SK-N-SH (cell line): ENCODE measurements around the gene MAD1L1. TPM values are rescaled to one million over a fixed set of nuclear protein-coding genes. Genes with fewer than 3 reads are reported as not detected.

Experiments used
- CTCF ChIA-PET: fragments of 300-600, 350-600 bp; formaldehyde crosslinking; extraction: SDS; loops from one replicate; lab custom pipeline; 2021; lab: Yijun Ruan, JAX
- POLR2A ChIA-PET: fragments of 350-600 bp; sonication (Branson Sonifier 250); formaldehyde crosslinking; extraction: SDS; loops from one replicate; lab custom pipeline; 2020; ENCODE audit warnings: antibody characterized with exemption, inconsistent platforms; lab: Yijun Ruan, JAX
- DNase-seq: peaks from one replicate; pipeline ENCODE4 v3.0.0; 2012
- H2AFZ ChIP-seq: fragments of 200-600 bp; sonication (generic); 2 replicates; pipeline ENCODE4 v1.8.1; 2016; ENCODE audit warnings: antibody characterized with exemption, mild to moderate bottlenecking, low read depth
- H3F3A ChIP-seq: fragments of 200-600 bp; sonication (generic); replicated peaks from 2 replicates; pipeline ENCODE3; 2016; ENCODE audit warnings: antibody characterized with exemption, mild to moderate bottlenecking; ENCODE audit not compliant: insufficient read depth
- H3K27ac ChIP-seq, 2 experiments: fragments of 200-500 bp in 1 of 2; fragments of 200-600 bp in 1 of 2; sonication (Bioruptor generic) in 1 of 2; sonication (generic), shearing (Covaris generic) in 1 of 2; 2 replicates each; pipeline versions ENCODE4 v1.5.1 to v1.6.1; 2014 to 2016; ENCODE audit warnings: low read depth in 2 of 2, inconsistent platforms in 1 of 2, low read length in 1 of 2, mild to moderate bottlenecking in 1 of 2, mixed read lengths in 1 of 2
- H3K27me3 ChIP-seq: fragments of 200-600 bp; sonication (generic), shearing (Covaris generic); 2 replicates; pipeline ENCODE4 v1.6.1; 2016; ENCODE audit warnings: mixed run types; ENCODE audit not compliant: insufficient read depth
- H3K36me3 ChIP-seq, 2 experiments: fragments of 200-500 bp in 1 of 2; fragments of 200-600 bp in 1 of 2; sonication (Bioruptor generic) in 1 of 2; sonication (generic) in 1 of 2; replicated peaks in 1 of 2; 2 replicates each; pipeline versions ENCODE3 to v1.5.1; 2014 to 2016; ENCODE audit warnings: low read length in 1 of 2, mild to moderate bottlenecking in 1 of 2; ENCODE audit not compliant: insufficient read depth in 2 of 2, control insufficient read depth in 1 of 2
- H3K4me1 ChIP-seq, 2 experiments: fragments of 200-500 bp in 1 of 2; fragments of 200-600 bp in 1 of 2; sonication (Bioruptor generic) in 1 of 2; sonication (generic), shearing (Covaris generic) in 1 of 2; 2 replicates each; pipeline versions ENCODE4 v1.5.1 to v1.6.1; 2014 to 2016; ENCODE audit warnings: low read depth in 1 of 2, low read length in 1 of 2, mixed run types in 1 of 2; ENCODE audit not compliant: insufficient read depth in 2 of 2, control insufficient read depth in 1 of 2
- H3K4me2 ChIP-seq: fragments of 200-600 bp; sonication (generic), shearing (Covaris generic); 2 replicates; pipeline ENCODE4 v1.6.1; 2017; ENCODE audit warnings: mixed run types
- H3K4me3 ChIP-seq, 2 experiments: fragments of 200-500 bp in 1 of 2; fragments of 200-600 bp in 1 of 2; sonication (Bioruptor generic) in 1 of 2; sonication (generic), shearing (Covaris generic) in 1 of 2; 2 replicates each; pipeline versions ENCODE4 v1.5.1 to v1.8.1; 2014 to 2016; ENCODE audit warnings: low read depth in 2 of 2, inconsistent platforms in 1 of 2, low read length in 1 of 2, mild to moderate bottlenecking in 1 of 2, mixed read lengths in 1 of 2, moderate library complexity in 1 of 2
- H3K79me2 ChIP-seq: fragments of 200-600 bp; sonication (generic); 2 replicates; pipeline ENCODE4 v1.8.1; 2017; ENCODE audit warnings: mild to moderate bottlenecking; ENCODE audit not compliant: insufficient read depth
- H3K9ac ChIP-seq: fragments of 200-600 bp; sonication (generic); 2 replicates; pipeline ENCODE4 v1.6.1; 2017; ENCODE audit warnings: mixed run types
- H3K9me2 ChIP-seq: fragments of 200-600 bp; sonication (generic); 2 replicates; pipeline ENCODE4 v1.6.1; 2017; ENCODE audit warnings: mixed run types
- H3K9me3 ChIP-seq: fragments of 200-600 bp; sonication (generic); 2 replicates; pipeline ENCODE4 v1.6.1; 2017; ENCODE audit warnings: mixed run types, mild to moderate bottlenecking, moderate library complexity
- H4K20me1 ChIP-seq: fragments of 200-600 bp; sonication (generic); 2 replicates; pipeline ENCODE4 v1.6.1; 2017; ENCODE audit warnings: mild to moderate bottlenecking, mixed run types; ENCODE audit not compliant: insufficient read depth
- CHD2 ChIP-seq: fragments of 150-350 bp; IDR thresholded peaks from 2 replicates; pipeline ENCODE4 v1.6.1; 2018; ENCODE audit warnings: low read length; ENCODE audit not compliant: partially characterized antibody
- CTCF ChIP-seq: fragments of 200-600 bp; sonication (generic); IDR thresholded peaks from 2 replicates; pipeline ENCODE4 v1.6.1; 2017; ENCODE audit warnings: antibody characterized with exemption, mild to moderate bottlenecking, moderate library complexity
- EP300 ChIP-seq, 2 experiments: IDR thresholded peaks; 2 replicates each; pipeline versions ENCODE4 v1.4.0 to v1.6.1; 2012; ENCODE audit warnings: borderline replicate concordance in 1 of 2, low read depth in 1 of 2, low read length in 1 of 2
- FOXM1 ChIP-seq: IDR thresholded peaks from 2 replicates; pipeline ENCODE4 v1.4.0; 2012; ENCODE audit warnings: low read depth, mild to moderate bottlenecking
- MEF2A ChIP-seq: IDR thresholded peaks from 2 replicates; pipeline ENCODE4 v1.4.0; 2012; ENCODE audit warnings: low read depth, borderline replicate concordance
- NFIC ChIP-seq: IDR thresholded peaks from 2 replicates; pipeline ENCODE4 v1.4.0; 2012; ENCODE audit warnings: borderline replicate concordance
- RAD21 ChIP-seq: IDR thresholded peaks from 2 replicates; pipeline ENCODE4 v1.6.1; 2012; ENCODE audit warnings: mild to moderate bottlenecking, low read length
- RCOR1 ChIP-seq: fragments of 150-350 bp; IDR thresholded peaks from 2 replicates; pipeline ENCODE4 v1.6.1; 2017; ENCODE audit warnings: antibody characterized with exemption, low read length
- REST ChIP-seq: IDR thresholded peaks from 2 replicates; pipeline ENCODE4 v1.6.1; 2012; ENCODE audit warnings: mild to moderate bottlenecking, low read depth, low read length, moderate library complexity
- RFX5 ChIP-seq: IDR thresholded peaks from 2 replicates; pipeline ENCODE4 v1.6.1; 2012; ENCODE audit warnings: mild to moderate bottlenecking, improper control_type of control experiment, low read length
- SIN3A ChIP-seq: IDR thresholded peaks from 2 replicates; pipeline ENCODE4 v1.6.1; 2012; ENCODE audit warnings: low read depth, mild to moderate bottlenecking, low read length, moderate library complexity, borderline replicate concordance
- SMC3 ChIP-seq: IDR thresholded peaks from 2 replicates; pipeline ENCODE4 v1.6.1; 2012; ENCODE audit warnings: low read depth, low read length, improper control_type of control experiment
- TAF1 ChIP-seq: IDR thresholded peaks from 2 replicates; pipeline ENCODE4 v1.6.1; 2012; ENCODE audit warnings: low read depth, mild to moderate bottlenecking, low read length, moderate library complexity, borderline replicate concordance
- TCF12 ChIP-seq: IDR thresholded peaks from 2 replicates; pipeline ENCODE4 v1.4.0; 2012
- YY1 ChIP-seq: IDR thresholded peaks from 2 replicates; pipeline ENCODE4 v1.4.0; 2012; ENCODE audit warnings: low read depth, mild to moderate bottlenecking
- WGBS: methylation state at CpG from one replicate; pipeline ENCODE4 v1.1.6; 2017; ENCODE audit warnings: low lambda C conversion rate; 5-methylcytosine and 5-hydroxymethylcytosine counted together
- polyA plus RNA-seq, 3 experiments: library from polyadenylated mRNA; depleted of rRNA; stranded (reverse); fragments of >200 nt; gene quantifications; 2 replicates each; pipeline ENCODE4 v1.2.3, GENCODE V29; 2012

Gene MAD1L1
- polyA plus RNA-seq, 1 of the 3 experiments (the other 2 are of a cell fraction): 46.2 TPM

- DNase-seq: peak; percentile 75
- H3K79me2 ChIP-seq: no peaks in the 10 kb centered on the region
- ChIA-PET CTCF (interaction anchor here (0.6 to 2.7 kb wide), 10 partner anchors 9 to 251 kb away, joined by 3 to 12 read pairs (median 4); no protein-coding TSS in a partner anchor), POLR2A (no interaction called here)
- H3K27ac ChIP-seq: peak overlapping the region in 1 of 2 experiments; percentile 24; a peak in 1 of 4 replicates
- no peaks in the 10 kb centered on the region for H3K27me3 ChIP-seq
- H4K20me1 ChIP-seq: no peaks in the 10 kb centered on the region
- no peak overlapping the region for H3K4me2 ChIP-seq
- H3K36me3 ChIP-seq: peaks cover 0 to 19% of the 10 kb centered on the region in 2 experiments
- H3K9me3 ChIP-seq: no peaks in the 10 kb centered on the region
- H3F3A ChIP-seq: peaks cover 11% of the 10 kb centered on the region
- no peaks in the 10 kb centered on the region for H3K9me2 ChIP-seq
- peaks cover 0 to 36% of the 10 kb centered on the region in 2 experiments; a peak in 2 of 4 replicates for H3K4me1 ChIP-seq
- no peak for TF ChIP-seq RCOR1
- TF ChIP-seq REST: no peak
- TF ChIP-seq FOXM1: no peak
- TF ChIP-seq MEF2A: no peak
- 0 out of 2 replicates have a peak, but pooled peaks have one; percentile 11 for TF ChIP-seq NFIC
- no peak for TF ChIP-seq TCF12
- no peak for TF ChIP-seq EP300 (IDR thresholded peaks at IDR 0.05; ENCODE audit: borderline replicate concordance in 1 of 2, low read depth in 1 of 2, low read length in 1 of 2)
- no peak for TF ChIP-seq RFX5
- TF ChIP-seq SIN3A: no peak
- no peak for TF ChIP-seq YY1
- no peak for TF ChIP-seq CTCF
- peak; percentile 31; the same call in 1 of the 2 replicates for TF ChIP-seq SMC3
- TF ChIP-seq TAF1: no peak
- no peak for TF ChIP-seq CHD2
- peak; percentile 47 for TF ChIP-seq RAD21
- H3K9ac ChIP-seq: no peak overlapping the region
- H2AFZ ChIP-seq: no peak overlapping the region
- no peak overlapping the region for H3K4me3 ChIP-seq
- 81% methylated on average over 21 of the region's 24 CpGs for WGBS
These were observed 169.0 kb downstream of the MAD1L1 start for GRCh38 chr7:2063563-2064260.
